T-cell (primary cell): Measurements from ENCODE around the gene PLEKHG7. TPM values are rescaled to one million over a fixed set of nuclear protein-coding genes. Genes with fewer than 3 reads are reported as not detected.
"Not testable (repeated sequence)": the region's sequence is repeated elsewhere in the genome, so short reads cannot be mapped to it uniquely, and the experiment has no call there.

Source experiments
- ATAC-seq, 4 experiments: fragments of 200-7000 bp in 3 of 4; fragments of 150-1000 bp in 1 of 4; cut with Tn5 transposase; replicated peaks in 1 of 4; 1 replicate in 3 of 4; 2 replicates in 1 of 4; pipeline ENCODE4 v1.10.0; 2021; ENCODE audit warnings: moderate library complexity in 3 of 4, mild to moderate bottlenecking in 2 of 4, moderate number of reproducible peaks in 1 of 4
- CTCF ChIA-PET, 2 donors: fragments of 300-600 bp; sonication (Branson Sonifier 250); formaldehyde crosslinking; loops; one replicate each; lab custom pipeline; 2022; ENCODE audit warnings: antibody characterized with exemption in 2 of 2; lab: Charles Lee
- POLR2A ChIA-PET, 2 donors: fragments of 300-600 bp; sonication (Branson Sonifier 250); formaldehyde crosslinking; loops; one replicate each; lab custom pipeline; 2022; ENCODE audit warnings: antibody characterized with exemption in 2 of 2; lab: Charles Lee
- DNase-seq, 35 experiments: peaks; one replicate each; pipeline versions ENCODE4 v3.0.0 to v3.0.0-alpha.2; 2013 to 2023
- H3K27ac ChIP-seq: one replicate; pipeline ENCODE4 v1.5.1; 2013; ENCODE audit warnings: low read length
- H3K27me3 ChIP-seq, 2 experiments: replicated peaks in 1 of 2; 1 replicate in 1 of 2; 2 replicates in 1 of 2; pipeline versions ENCODE4 v1.6.1 to v1.7.0; 2013; ENCODE audit warnings: low read length in 1 of 2, mixed read lengths in 1 of 2; ENCODE audit not compliant: control insufficient read depth in 2 of 2, insufficient read depth in 2 of 2; ENCODE audit errors: extremely low read depth in 1 of 2
- H3K36me3 ChIP-seq, 2 donors: 1 replicate in 1 of 2; 2 replicates in 1 of 2; pipeline versions ENCODE4 v1.6.1 to v1.7.0; 2013; ENCODE audit warnings: low read length in 1 of 2; ENCODE audit not compliant: control insufficient read depth in 2 of 2, insufficient read depth in 1 of 2; ENCODE audit errors: extremely low read depth in 1 of 2
- H3K4me1 ChIP-seq, 2 experiments: 1 replicate in 1 of 2; 2 replicates in 1 of 2; pipeline versions ENCODE4 v1.6.1 to v1.7.0; 2013; ENCODE audit warnings: low read length in 2 of 2, mixed read lengths in 1 of 2; ENCODE audit not compliant: insufficient read depth in 2 of 2, control insufficient read depth in 1 of 2; ENCODE audit errors: extremely low read depth in 1 of 2
- H3K4me3 ChIP-seq, 2 donors: 1 replicate in 1 of 2; 2 replicates in 1 of 2; pipeline versions ENCODE4 v1.5.1 to v1.7.0; 2013; ENCODE audit warnings: mild to moderate bottlenecking in 2 of 2, low read length in 1 of 2, moderate library complexity in 1 of 2; ENCODE audit not compliant: control insufficient read depth in 1 of 2; ENCODE audit errors: extremely low read depth in 1 of 2
- H3K9me3 ChIP-seq: 2 replicates; pipeline ENCODE4 v1.7.0; 2013
- H3K27ac Mint-ChIP-seq, 2 donors: one replicate each; pipeline ENCODE4 v1.8.0; 2020 to 2021; ENCODE audit warnings: mild to moderate bottlenecking in 2 of 2, mixed read lengths in 2 of 2
- H3K27me3 Mint-ChIP-seq, 2 donors: one replicate each; pipeline ENCODE4 v1.8.0; 2021 to 2022; ENCODE audit warnings: mixed read lengths in 2 of 2
- H3K36me3 Mint-ChIP-seq: one replicate; pipeline ENCODE4 v1.8.0; 2021; ENCODE audit warnings: mixed read lengths
- H3K4me1 Mint-ChIP-seq, 3 donors: one replicate each; pipeline ENCODE4 v1.8.0; 2020 to 2022; ENCODE audit warnings: mixed read lengths in 3 of 3, mild to moderate bottlenecking in 1 of 3
- H3K4me3 Mint-ChIP-seq, 3 donors: one replicate each; pipeline ENCODE4 v1.8.0; 2020 to 2022; ENCODE audit warnings: mild to moderate bottlenecking in 3 of 3, mixed read lengths in 3 of 3, moderate library complexity in 3 of 3
- H3K9me3 Mint-ChIP-seq, 3 donors: one replicate each; pipeline ENCODE4 v1.8.0; 2020 to 2022; ENCODE audit warnings: mixed read lengths in 3 of 3
- WGBS: methylation state at CpG from one replicate; pipeline ENCODE4 v1.1.5; 2013; ENCODE audit warnings: missing lambda C conversion rate; ENCODE audit not compliant: insufficient coverage; 5-methylcytosine and 5-hydroxymethylcytosine counted together
- total RNA-seq, 35 experiments: library from RNA in 6 of 35; stranded (reverse) in 6 of 35; fragments of 120-200 nt in 1 of 35; gene quantifications; one replicate each; pipeline versions ENCODE4 v1.2.1 to v1.2.4 and lab custom pipeline; 2013 to 2026

The PLEKHG7 gene, protein sequence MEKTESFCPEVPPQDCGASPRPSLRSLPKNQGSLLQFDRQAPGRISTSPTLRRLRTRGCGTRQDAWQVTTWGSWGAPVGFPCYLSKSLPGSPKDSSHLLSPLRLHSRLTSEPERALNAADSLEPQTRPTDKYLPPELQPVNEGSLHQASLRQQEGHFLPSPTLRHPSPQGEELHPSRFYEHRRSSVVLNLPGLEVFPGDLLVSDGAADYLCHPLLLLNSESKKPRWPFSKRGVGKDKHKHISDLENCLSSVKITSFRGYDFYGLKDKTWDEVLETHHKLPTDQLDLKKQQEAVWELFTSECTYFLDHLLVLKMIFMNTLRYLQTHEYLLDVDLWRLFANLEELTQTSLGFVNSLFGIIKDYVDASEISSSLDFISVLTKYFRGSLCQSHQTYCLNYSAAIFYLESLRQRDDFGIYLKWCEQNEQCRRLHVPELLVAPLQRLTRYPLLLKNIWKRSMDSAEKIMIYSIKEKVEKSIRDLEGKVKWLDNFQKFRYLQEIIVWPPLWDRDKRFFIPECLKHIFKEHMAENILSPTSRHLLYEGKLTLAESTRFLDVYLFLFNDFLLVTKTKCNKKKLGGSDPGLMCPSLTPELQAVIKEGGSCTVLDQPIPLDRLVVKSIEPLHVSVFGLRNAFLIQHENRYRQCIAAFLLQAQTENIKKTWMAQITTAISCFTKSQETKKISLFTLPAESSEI
- total RNA-seq, result under 1 TPM in 3 of 5 donors, not detected in 2; 0.13 to 0.30 (median 0.19) TPM
- total RNA-seq (2013), result 0.24 TPM
- total RNA-seq (lab: John Stamatoyannopoulos, UW), result 0 to 0.29 (median 0.07) reads per million in 29 experiments

DNA sequence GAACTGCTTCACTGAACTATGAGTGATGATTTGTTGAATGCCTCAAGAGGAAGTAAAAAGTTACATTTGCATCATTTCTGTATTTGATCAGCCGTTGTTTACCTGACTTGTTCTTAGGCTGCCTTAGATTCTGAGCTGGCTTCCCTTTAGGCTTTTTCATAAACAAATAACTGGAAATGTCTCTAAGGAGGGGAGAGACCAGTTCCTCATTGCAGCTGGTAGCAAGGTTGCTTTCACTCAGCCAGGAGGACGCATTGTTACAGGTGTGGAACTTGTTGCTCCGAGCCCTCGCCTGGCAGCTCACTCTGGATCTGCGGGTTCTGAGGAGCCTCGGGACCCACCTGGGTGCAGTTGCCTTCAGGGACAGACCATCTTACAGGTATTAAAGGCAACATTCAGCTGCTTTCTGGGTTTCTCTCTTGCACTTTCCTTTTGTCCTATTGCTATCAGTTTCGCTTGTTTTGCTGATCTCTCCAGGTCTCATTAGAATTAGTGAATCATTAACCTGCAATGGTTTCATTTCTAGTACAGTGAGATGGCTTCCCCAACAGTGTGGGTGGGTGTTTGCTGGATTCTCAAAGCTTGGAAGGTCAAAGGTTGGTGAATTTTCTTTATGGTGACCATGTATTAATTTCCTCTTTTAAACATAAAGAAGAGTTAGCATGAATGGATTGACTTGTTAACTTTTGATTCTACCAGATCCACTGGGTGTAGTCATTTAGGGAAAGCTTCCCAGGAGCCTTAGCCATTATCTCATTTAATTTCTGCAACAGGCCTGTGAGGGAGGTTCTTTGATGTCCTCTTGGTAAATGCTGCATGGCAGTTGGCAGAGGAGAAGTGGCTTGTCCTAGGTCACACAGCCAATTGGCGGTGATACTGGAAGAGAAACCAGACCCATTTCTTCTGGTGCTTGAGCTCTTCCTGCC lies at the start of gene PLEKHG7:
PLEKHG7 (plus strand) TSS at position 236 of the 926 bp plus-strand sequence. CDS start 3,643 bp downstream, outside the sequence.
- Histone ChIP-seq H3K4me3 (no peak within 1 kb of the TSS), H3K27ac (no peak within 1 kb of the TSS), H3K9me3 (no peaks in the 10 kb centered on the region), H3K36me3 (no peaks in the 10 kb centered on the region), H3K27me3 (no peaks in the 10 kb centered on the region), H3K4me1 (no peaks in the 10 kb centered on the region)
- ChIA-PET CTCF (no interaction called here), POLR2A (no interaction called here)
- H3K27ac Mint-ChIP-seq, result no peak within 1 kb of the TSS
- DNase-seq (no peak), ATAC-seq (no peak)
- peaks cover 0 to 5% (median 0%) of the 10 kb centered on the region in 3 donors for H3K4me1 Mint-ChIP-seq
- H3K27me3 Mint-ChIP-seq, result no peaks in the 10 kb centered on the region
- H3K9me3 Mint-ChIP-seq, result no peaks in the 10 kb centered on the region
- H3K4me3 Mint-ChIP-seq, result no peak within 1 kb of the TSS
- H3K36me3 Mint-ChIP-seq, result no peaks in the 10 kb centered on the region
- 90% methylated on average over 6 of the region's 8 CpGs for WGBS

GRCh38 chr12:92654256-92654655 lies 48.5 kb upstream of the PLEKHG7 start:
- POLR2A ChIA-PET, result interaction anchor here in 1 of 2 donors (0.9 kb wide), 1 partner anchor 1275 kb away, joined by 4 read pairs; no protein-coding TSS in a partner anchor
- CTCF ChIA-PET, result interaction anchor here in 1 of 2 donors (2.3 kb wide), 1 partner anchor 1272 kb away, joined by 11 read pairs; no protein-coding TSS in a partner anchor
- not testable (repeated sequence) for ATAC-seq

GRCh38 chr12:92654929-92655328 lies 47.9 kb upstream of the PLEKHG7 start:
- H3K27ac ChIP-seq, result no peak overlapping the region
- H3K36me3 Mint-ChIP-seq, result no peaks in the 10 kb centered on the region
- H3K36me3 ChIP-seq, result no peaks in the 10 kb centered on the region
- H3K4me1 ChIP-seq, result no peaks in the 10 kb centered on the region
- H3K27me3 ChIP-seq, result no peaks in the 10 kb centered on the region
- DNase-seq (no peak), ATAC-seq (no peak)
- ChIA-PET CTCF (interaction anchor here (0.6 to 2.3 kb wide), 3 partner anchors 224 to 1294 kb away, joined by 3 to 11 read pairs (median 3); no protein-coding TSS in a partner anchor), POLR2A (interaction anchor here (0.6 to 0.9 kb wide), 2 partner anchors 677 to 1276 kb away, joined by 4 to 8 read pairs; no protein-coding TSS in a partner anchor)
- peaks cover 1 to 3% (median 3%) of the 10 kb centered on the region in 3 donors for H3K4me1 Mint-ChIP-seq
- no peaks in the 10 kb centered on the region for H3K9me3 ChIP-seq
- 100% methylated on average over 1 of the region's 1 CpG for WGBS
- peaks cover 0 to 5% of the 10 kb centered on the region in 2 donors for H3K27me3 Mint-ChIP-seq
- H3K9me3 Mint-ChIP-seq, result no peaks in the 10 kb centered on the region
- H3K4me3 Mint-ChIP-seq, result no peak overlapping the region
- no peak overlapping the region for H3K27ac Mint-ChIP-seq
- no peak overlapping the region for H3K4me3 ChIP-seq

More at GRCh38 chr12:92654256-92654655, 48.5 kb upstream of the PLEKHG7 start:
- not testable (repeated sequence) for H3K27ac Mint-ChIP-seq, H3K9me3 Mint-ChIP-seq, H3K27ac ChIP-seq, H3K4me1 ChIP-seq, H3K27me3 Mint-ChIP-seq, H3K4me3 Mint-ChIP-seq, H3K4me1 Mint-ChIP-seq, H3K36me3 Mint-ChIP-seq, DNase-seq, H3K27me3 ChIP-seq, H3K9me3 ChIP-seq, H3K4me3 ChIP-seq, H3K36me3 ChIP-seq
- WGBS, result no CpG with 5 or more reads among the region's 4 CpGs

DNA sequence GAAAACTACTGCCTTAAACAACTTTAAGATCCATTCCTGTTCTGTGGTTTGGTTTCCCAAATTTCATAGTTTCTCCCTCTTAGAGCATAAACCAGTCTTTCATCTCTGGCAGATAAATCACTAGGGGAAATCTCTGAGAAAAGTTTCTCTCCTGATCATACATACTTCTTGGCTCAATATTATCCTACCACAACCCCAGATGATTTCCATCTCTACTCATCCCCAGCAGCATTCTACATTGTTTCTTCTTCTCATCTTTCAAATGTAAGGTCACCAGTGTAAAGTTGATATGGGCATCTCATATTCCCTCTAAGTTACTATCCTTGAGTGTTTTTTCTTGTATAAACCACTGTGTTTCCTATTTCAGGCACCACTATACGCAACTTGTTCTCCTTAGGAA lies 45.9 kb upstream of the PLEKHG7 start:
- Mint-ChIP-seq H3K27me3 (peaks cover 0 to 3% of the 10 kb centered on the region in 2 donors), H3K36me3 (no peaks in the 10 kb centered on the region), H3K4me1 (no peaks in the 10 kb centered on the region), H3K9me3 (no peaks in the 10 kb centered on the region), H3K27ac (no peak overlapping the region), H3K4me3 (no peak overlapping the region)
- no peak overlapping the region for H3K27ac ChIP-seq
- ATAC-seq, result no peak
- no CpG with 5 or more reads among the region's 1 CpG for WGBS
- H3K4me3 ChIP-seq, result no peak overlapping the region
- POLR2A ChIA-PET, result no interaction called here
- H3K4me1 ChIP-seq, result no peaks in the 10 kb centered on the region
- DNase-seq, result no peak
- H3K9me3 ChIP-seq, result no peaks in the 10 kb centered on the region
- CTCF ChIA-PET, result no interaction called here
- H3K36me3 ChIP-seq, result no peaks in the 10 kb centered on the region
- H3K27me3 ChIP-seq, result no peaks in the 10 kb centered on the region

DNA sequence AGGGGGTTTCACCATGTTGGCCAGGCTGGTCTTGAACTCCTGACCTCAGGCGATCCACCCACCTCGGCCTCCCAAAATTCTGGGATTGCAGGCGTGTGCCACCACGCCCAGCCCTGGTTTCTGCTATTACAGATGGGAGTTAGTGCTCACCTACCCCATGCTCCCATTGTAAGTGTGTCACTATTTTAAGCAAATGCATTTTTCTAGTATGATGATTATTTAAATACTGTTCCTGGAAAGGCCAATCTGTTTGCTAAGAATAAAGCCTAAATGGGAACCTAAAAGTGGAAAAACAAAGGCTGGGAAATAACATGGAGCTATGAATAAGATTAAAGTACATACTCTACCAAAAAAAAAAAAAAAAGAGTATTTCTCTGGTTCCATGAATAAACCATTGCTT lies 45.0 kb upstream of the PLEKHG7 start:
- no peak for DNase-seq
- Histone ChIP-seq H3K36me3 (no peaks in the 10 kb centered on the region), H3K27ac (no peak overlapping the region), H3K4me3 (no peak overlapping the region), H3K9me3 (no peaks in the 10 kb centered on the region), H3K4me1 (no peaks in the 10 kb centered on the region), H3K27me3 (no peaks in the 10 kb centered on the region)
- Mint-ChIP-seq H3K27ac (no peak overlapping the region), H3K36me3 (no peaks in the 10 kb centered on the region), H3K4me3 (no peak overlapping the region), H3K9me3 (no peaks in the 10 kb centered on the region), H3K27me3 (peaks cover 0 to 3% of the 10 kb centered on the region in 2 donors), H3K4me1 (no peaks in the 10 kb centered on the region)
- WGBS, result no CpG with 5 or more reads among the region's 4 CpGs
- no peak for ATAC-seq
- POLR2A ChIA-PET, result interaction anchor here in 1 of 2 donors (0.6 to 0.7 kb wide), 2 partner anchors 93 to 439 kb away, joined by 4 to 8 read pairs; no protein-coding TSS in a partner anchor
- CTCF ChIA-PET, result interaction anchor here (0.6 to 1.0 kb wide), 4 partner anchors 291 to 445 kb away, joined by 3 to 6 read pairs (median 4); no protein-coding TSS in a partner anchor
